Naive thymus-derived CD4-positive, alpha-beta T cell (primary cell): ENCODE results near the gene MAP3K7. TPM values are rescaled to one million over a fixed set of nuclear protein-coding genes. Genes with fewer than 3 reads are reported as not detected.
A peak's percentile ranks its signal among the peaks of the same experiment; 100 is the strongest.

Experiments used
- ATAC-seq: fragments of 150-1000 bp; cut with Tn5 transposase; 2 replicates; pipeline ENCODE4 v1.10.0; 2021; ENCODE audit warnings: mild to moderate bottlenecking, moderate library complexity
- CTCF ChIA-PET: fragments of 350-600 bp; sonication (Branson Sonifier 250); formaldehyde crosslinking; loops from one replicate; lab custom pipeline; 2021; ENCODE audit warnings: antibody characterized with exemption; lab: Charles Lee
- POLR2A ChIA-PET: fragments of 350-600 bp; sonication (Branson Sonifier 250); formaldehyde crosslinking; loops from one replicate; lab custom pipeline; 2021; ENCODE audit warnings: antibody characterized with exemption, inconsistent platforms; lab: Charles Lee
- DNase-seq, 9 donors: peaks; one replicate each; pipeline versions ENCODE4 v3.0.0 to v3.0.0-alpha.2; 2020 to 2022; ENCODE audit warnings: mixed read lengths in 1 of 9
- H3K27ac ChIP-seq: one replicate; pipeline ENCODE4 v1.7.0; 2013; ENCODE audit warnings: mild to moderate bottlenecking, low read depth, low read length, moderate library complexity
- H3K27me3 ChIP-seq, 2 donors: one replicate each; pipeline ENCODE4 v1.7.0; 2013; ENCODE audit warnings: low read length in 2 of 2, mild to moderate bottlenecking in 2 of 2, moderate library complexity in 2 of 2; ENCODE audit not compliant: control insufficient read depth in 2 of 2, insufficient read depth in 2 of 2
- H3K36me3 ChIP-seq, 3 experiments: 1 replicate in 2 of 3; 2 replicates in 1 of 3; pipeline ENCODE4 v1.7.0; 2013; ENCODE audit warnings: low read length in 3 of 3, mild to moderate bottlenecking in 3 of 3, moderate library complexity in 1 of 3; ENCODE audit not compliant: insufficient read depth in 3 of 3, control insufficient read depth in 2 of 3
- H3K4me1 ChIP-seq, 2 donors: one replicate each; pipeline ENCODE4 v1.7.0; 2013; ENCODE audit warnings: low read length in 2 of 2, mild to moderate bottlenecking in 2 of 2, moderate library complexity in 1 of 2; ENCODE audit not compliant: control insufficient read depth in 2 of 2, insufficient read depth in 2 of 2
- H3K4me3 ChIP-seq: 2 replicates; pipeline ENCODE4 v1.7.0; 2013; ENCODE audit warnings: mild to moderate bottlenecking, low read length
- H3K9me3 ChIP-seq, 3 experiments: 1 replicate in 2 of 3; 2 replicates in 1 of 3; pipeline ENCODE4 v1.7.0; 2013; ENCODE audit warnings: low read length in 3 of 3; ENCODE audit not compliant: control insufficient read depth in 2 of 3
- H3K27ac Mint-ChIP-seq, 9 donors: one replicate each; pipeline ENCODE4 v1.8.0; 2020 to 2022; ENCODE audit warnings: mixed read lengths in 9 of 9, mild to moderate bottlenecking in 8 of 9, moderate library complexity in 5 of 9, inconsistent platforms in 2 of 9
- H3K27me3 Mint-ChIP-seq, 5 donors: one replicate each; pipeline ENCODE4 v1.8.0; 2021 to 2022; ENCODE audit warnings: mixed read lengths in 5 of 5, mild to moderate bottlenecking in 1 of 5
- H3K36me3 Mint-ChIP-seq, 5 donors: one replicate each; pipeline ENCODE4 v1.8.0; 2020 to 2022; ENCODE audit warnings: mixed read lengths in 5 of 5, mild to moderate bottlenecking in 3 of 5, inconsistent platforms in 1 of 5
- H3K4me1 Mint-ChIP-seq, 7 donors: one replicate each; pipeline ENCODE4 v1.8.0; 2020 to 2022; ENCODE audit warnings: mixed read lengths in 7 of 7, mild to moderate bottlenecking in 3 of 7, inconsistent platforms in 1 of 7
- H3K4me3 Mint-ChIP-seq, 10 donors: one replicate each; pipeline ENCODE4 v1.8.0; 2020 to 2022; ENCODE audit warnings: mild to moderate bottlenecking in 10 of 10, mixed read lengths in 10 of 10, moderate library complexity in 6 of 10, inconsistent platforms in 2 of 10
- H3K9me3 Mint-ChIP-seq, 11 donors: one replicate each; pipeline ENCODE4 v1.8.0; 2020 to 2022; ENCODE audit warnings: mixed read lengths in 11 of 11, mild to moderate bottlenecking in 4 of 11, inconsistent platforms in 1 of 11, moderate library complexity in 1 of 11
- intact Hi-C, 2 donors: fragments of 100-400 bp; cut with micrococcal nuclease; formaldehyde crosslinking; loops; one replicate each; pipeline ENCODE4 v1.15.1; 2023
- polyA plus RNA-seq, 2 donors: library from polyadenylated mRNA; unstranded; fragments of 300-500 nt; fragmentation: Illumina TruSeq; gene quantifications; one replicate each; pipeline ENCODE4 v1.2.3, GENCODE V29; 2021
- total RNA-seq, 6 experiments: library from RNA in 5 of 6; stranded (reverse) in 5 of 6; gene quantifications; 1 replicate in 5 of 6; 2 replicates in 1 of 6; pipeline ENCODE4 v1.2.3 and lab custom pipeline; 2021 to 2026

The MAP3K7 gene
- total and polyA plus RNA-seq, 7 experiments from 2014 or later: 15.8 to 38.5 (median 25.4) TPM

GRCh38 chr6:90508753-90509152 is 78.1 kb downstream of the MAP3K7 start:
- Histone ChIP-seq H3K27me3 (no peaks in the 10 kb centered on the region), H3K4me3 (no peak overlapping the region), H3K27ac (no peak overlapping the region), H3K9me3 (peaks cover 0 to 11% (median 0%) of the 10 kb centered on the region in 3 experiments), H3K36me3 (peaks cover 0 to 3% (median 0%) of the 10 kb centered on the region in 3 experiments), H3K4me1 (no peaks in the 10 kb centered on the region)
- Mint-ChIP-seq H3K9me3 (peaks cover 9 to 33% (median 11%) of the 10 kb centered on the region in 11 donors), H3K36me3 (peaks cover 0 to 37% (median 30%) of the 10 kb centered on the region in 5 donors), H3K4me1 (peaks cover 0 to 9% (median under 1%) of the 10 kb centered on the region in 7 donors), H3K4me3 (no peak overlapping the region), H3K27ac (no peak overlapping the region), H3K27me3 (peaks cover 0 to 11% (median 0%) of the 10 kb centered on the region in 5 donors)
- intact Hi-C loops: no loop called here
- ChIA-PET CTCF (no interaction called here), POLR2A (interaction anchor here (0.6 kb wide), 1 partner anchor 647 kb away, joined by 3 read pairs; no protein-coding TSS in a partner anchor)
- ATAC-seq (no peak), DNase-seq (no peak)

GRCh38 chr6:90502866-90503407 is 83.9 kb downstream of the MAP3K7 start:
- H3K4me3 ChIP-seq: no peak overlapping the region
- H3K27me3 ChIP-seq: no peaks in the 10 kb centered on the region
- Mint-ChIP-seq H3K9me3 (peaks cover 0 to 6% (median under 1%) of the 10 kb centered on the region in 11 donors), H3K4me3 (peak overlapping the region in 3 of 10 donors; percentile 1 to 38 (median 32)), H3K36me3 (peaks cover 0 to 3% (median 0%) of the 10 kb centered on the region in 5 donors), H3K27ac (peak overlapping the region in 6 of 9 donors; percentile 1 to 76 (median 52)), H3K27me3 (peaks cover 0 to 12% (median 0%) of the 10 kb centered on the region in 5 donors), H3K4me1 (peaks cover 0 to 13% (median 10%) of the 10 kb centered on the region in 7 donors)
- no peaks in the 10 kb centered on the region for H3K36me3 ChIP-seq
- H3K4me1 ChIP-seq: no peaks in the 10 kb centered on the region
- peak in 2 of 9 donors; percentile 32 to 36 for DNase-seq
- intact Hi-C loops: no loop called here
- H3K27ac ChIP-seq: no peak overlapping the region
- no peak for ATAC-seq
- CTCF ChIA-PET: no interaction called here
- H3K9me3 ChIP-seq: no peaks in the 10 kb centered on the region
- POLR2A ChIA-PET: no interaction called here

GRCh38 chr6:90502381-90502780 is 84.5 kb downstream of the MAP3K7 start:
- Mint-ChIP-seq H3K9me3 (peaks cover 0 to 3% (median 0%) of the 10 kb centered on the region in 11 donors), H3K27me3 (peaks cover 0 to 16% (median 0%) of the 10 kb centered on the region in 5 donors), H3K27ac (peak overlapping the region in 1 of 9 donors; percentile 72), H3K4me3 (no peak overlapping the region), H3K4me1 (peaks cover 0 to 13% (median 10%) of the 10 kb centered on the region in 7 donors), H3K36me3 (peaks cover 0 to 3% (median 0%) of the 10 kb centered on the region in 5 donors)
- ChIA-PET POLR2A (no interaction called here), CTCF (no interaction called here)
- Histone ChIP-seq H3K9me3 (no peaks in the 10 kb centered on the region), H3K27me3 (no peaks in the 10 kb centered on the region), H3K36me3 (no peaks in the 10 kb centered on the region), H3K4me1 (no peaks in the 10 kb centered on the region), H3K4me3 (no peak overlapping the region), H3K27ac (no peak overlapping the region)
- intact Hi-C loops: no loop called here
- ATAC-seq (no peak), DNase-seq (no peak)

GRCh38 chr6:90500458-90500857 is 86.4 kb downstream of the MAP3K7 start:
- peaks cover 0 to 13% (median 10%) of the 10 kb centered on the region in 7 donors for H3K4me1 Mint-ChIP-seq
- ATAC-seq (no peak), DNase-seq (no peak)
- ChIA-PET CTCF (no interaction called here), POLR2A (interaction anchor here (0.8 kb wide), 1 partner anchor 298 kb away, joined by 3 read pairs; no protein-coding TSS in a partner anchor)
- Histone ChIP-seq H3K27ac (no peak overlapping the region), H3K36me3 (no peaks in the 10 kb centered on the region), H3K27me3 (no peaks in the 10 kb centered on the region), H3K4me3 (no peak overlapping the region), H3K9me3 (no peaks in the 10 kb centered on the region), H3K4me1 (no peaks in the 10 kb centered on the region)
- H3K27me3 Mint-ChIP-seq: peaks cover 0 to 17% (median 0%) of the 10 kb centered on the region in 5 donors
- peaks cover 0 to 3% (median 0%) of the 10 kb centered on the region in 5 donors for H3K36me3 Mint-ChIP-seq
- peaks cover 0 to 1% (median 0%) of the 10 kb centered on the region in 11 donors for H3K9me3 Mint-ChIP-seq
- intact Hi-C loops: no loop called here
- H3K4me3 Mint-ChIP-seq: no peak overlapping the region
- H3K27ac Mint-ChIP-seq: no peak overlapping the region

GRCh38 chr6:90497411-90497810 is 89.5 kb downstream of the MAP3K7 start:
- no peak overlapping the region for H3K4me3 Mint-ChIP-seq
- H3K4me1 Mint-ChIP-seq: peaks cover 0 to 10% (median 0%) of the 10 kb centered on the region in 7 donors
- H3K9me3 Mint-ChIP-seq: peaks cover 0 to 1% (median 0%) of the 10 kb centered on the region in 11 donors
- Histone ChIP-seq H3K9me3 (no peaks in the 10 kb centered on the region), H3K4me3 (no peak overlapping the region), H3K4me1 (no peaks in the 10 kb centered on the region), H3K27ac (no peak overlapping the region), H3K36me3 (no peaks in the 10 kb centered on the region), H3K27me3 (no peaks in the 10 kb centered on the region)
- DNase-seq (no peak), ATAC-seq (no peak)
- peaks cover 0 to 27% (median 12%) of the 10 kb centered on the region in 5 donors for H3K27me3 Mint-ChIP-seq
- H3K27ac Mint-ChIP-seq: no peak overlapping the region
- no peaks in the 10 kb centered on the region for H3K36me3 Mint-ChIP-seq
- intact Hi-C loops: no loop called here
- CTCF ChIA-PET: interaction anchor here (1.1 to 1.4 kb wide), 2 partner anchors 18 to 557 kb away, joined by 4 to 5 read pairs; no protein-coding TSS in a partner anchor
- POLR2A ChIA-PET: interaction anchor here (0.5 kb wide), 1 partner anchor 827 kb away, joined by 3 read pairs; no protein-coding TSS in a partner anchor

GRCh38 chr6:90496258-90497016 is 90.4 kb downstream of the MAP3K7 start:
- intact Hi-C loops: no loop called here

More at GRCh38 chr6:90496258-90497016, 90.4 kb downstream of the MAP3K7 start:
- Histone ChIP-seq H3K27ac (no peak overlapping the region), H3K9me3 (no peaks in the 10 kb centered on the region), H3K27me3 (no peaks in the 10 kb centered on the region), H3K4me3 (no peak overlapping the region), H3K36me3 (no peaks in the 10 kb centered on the region), H3K4me1 (no peaks in the 10 kb centered on the region)
- ChIA-PET CTCF (interaction anchor here (0.6 to 1.4 kb wide), 2 partner anchors 17 to 1125 kb away, joined by 3 to 5 read pairs; no protein-coding TSS in a partner anchor), POLR2A (no interaction called here)
- Mint-ChIP-seq H3K27ac (no peak overlapping the region), H3K4me1 (peaks cover 0 to 10% (median 0%) of the 10 kb centered on the region in 7 donors), H3K4me3 (no peak overlapping the region), H3K9me3 (peaks cover 0 to 1% (median 0%) of the 10 kb centered on the region in 11 donors), H3K27me3 (peaks cover 0 to 34% (median 20%) of the 10 kb centered on the region in 5 donors), H3K36me3 (no peaks in the 10 kb centered on the region)
- DNase-seq (no peak), ATAC-seq (no peak)
